ENCODE data around the gene CFAP45.
A peak's percentile ranks its signal among the peaks of the same experiment; 100 is the strongest.

The CFAP45 gene

DNA sequence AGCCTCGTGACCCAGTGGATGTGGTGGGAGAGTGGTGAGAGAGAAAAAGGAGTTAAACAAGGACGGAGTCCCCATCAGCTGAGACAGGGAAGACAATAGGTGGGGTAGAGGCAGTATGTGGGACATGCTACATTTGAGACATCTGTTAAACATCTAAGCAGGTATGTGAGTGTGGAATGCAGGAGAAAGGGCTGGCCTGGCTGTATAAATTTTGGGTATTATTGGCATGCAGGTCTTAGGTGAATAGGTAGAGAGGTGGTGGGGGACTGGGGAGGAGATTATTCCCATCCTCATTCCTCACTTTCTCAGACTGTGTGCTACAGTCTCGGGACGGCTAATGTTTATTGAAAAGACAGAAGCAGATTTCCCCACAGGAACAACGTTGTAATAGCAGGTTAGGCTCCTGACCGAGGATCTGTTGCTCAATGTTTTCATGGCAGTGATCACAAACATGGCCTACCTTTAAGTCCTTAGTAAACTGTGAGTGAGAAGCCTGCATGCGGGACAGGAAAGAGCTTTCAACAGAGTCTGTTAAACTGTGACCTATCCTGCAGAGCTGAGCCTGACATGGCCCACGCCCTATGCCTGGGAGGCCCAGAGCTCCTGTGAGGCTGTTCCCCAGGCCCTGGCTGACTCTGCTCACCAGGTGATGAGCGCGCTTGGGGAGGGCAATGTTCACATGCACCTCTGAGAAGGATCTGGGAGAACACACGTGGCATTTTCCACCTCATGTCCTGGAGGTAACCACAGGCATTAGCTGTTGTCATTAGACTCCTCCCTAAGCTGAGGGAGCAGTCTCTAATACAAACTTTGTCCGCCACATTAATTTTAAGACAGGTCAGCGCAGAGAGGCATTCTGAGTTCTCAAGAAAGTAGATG, 54.0 kb downstream of the CFAP45 start:
- no peak for DNase-seq

GRCh38 chr1:159843459-159843858, 56.5 kb downstream of the CFAP45 start:
- no peak for DNase-seq

DNA sequence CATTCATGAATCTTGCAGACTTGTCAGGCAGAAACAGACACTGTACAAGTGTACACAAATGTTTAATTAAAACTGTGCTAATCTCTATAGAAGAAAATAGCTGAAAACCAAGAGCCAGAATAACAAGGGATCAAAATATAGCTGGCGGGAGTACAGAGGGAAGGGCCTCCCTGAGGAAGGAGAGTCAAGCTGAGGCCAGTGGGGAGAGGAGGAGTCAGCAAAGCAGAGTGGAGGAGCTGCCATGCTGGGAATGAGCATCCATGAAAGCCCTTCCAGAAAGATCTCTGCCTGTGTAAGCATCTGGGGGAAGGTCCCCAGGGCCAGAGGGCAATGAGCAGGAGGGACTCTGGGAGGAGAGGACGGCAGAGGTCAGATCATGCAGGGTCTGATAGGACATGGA, 58.2 kb downstream of the CFAP45 start:
- DNase-seq = no peak

DNA sequence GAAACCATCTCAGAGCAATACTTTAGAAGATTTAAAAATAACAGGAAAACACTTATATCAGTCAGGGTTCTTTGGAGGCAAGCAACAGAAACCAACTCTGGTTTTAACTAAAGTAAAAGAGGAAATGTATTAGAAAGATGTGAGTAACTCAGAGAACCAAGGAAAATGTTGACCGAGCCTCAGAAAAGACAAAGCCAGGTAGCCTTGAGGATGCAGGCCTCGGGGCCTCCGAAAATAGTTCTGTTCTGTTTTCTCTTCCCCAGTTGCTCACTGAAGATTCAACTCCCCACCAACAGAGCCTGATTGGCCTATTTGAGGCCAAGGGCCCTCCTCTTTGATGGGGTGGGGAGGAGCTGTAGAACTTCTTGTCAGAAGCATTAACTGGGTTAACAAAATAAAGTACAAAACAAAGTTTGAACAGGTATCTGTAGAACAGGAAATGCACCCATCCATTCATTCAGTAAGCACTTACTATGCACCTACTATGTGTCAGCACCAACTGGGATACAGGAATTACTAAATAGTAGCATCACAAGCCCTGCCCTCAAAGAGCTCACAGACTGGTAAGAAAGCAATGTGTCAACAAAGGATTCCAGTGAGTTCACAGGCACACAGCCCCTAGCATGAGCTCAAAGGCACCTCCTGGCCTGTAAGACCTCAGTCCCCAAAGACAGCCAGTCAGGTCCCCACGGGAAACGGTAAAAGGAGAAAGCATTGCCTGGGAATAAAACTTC, 60.7 kb downstream of the CFAP45 start:
- DNase-seq = no peak

DNA sequence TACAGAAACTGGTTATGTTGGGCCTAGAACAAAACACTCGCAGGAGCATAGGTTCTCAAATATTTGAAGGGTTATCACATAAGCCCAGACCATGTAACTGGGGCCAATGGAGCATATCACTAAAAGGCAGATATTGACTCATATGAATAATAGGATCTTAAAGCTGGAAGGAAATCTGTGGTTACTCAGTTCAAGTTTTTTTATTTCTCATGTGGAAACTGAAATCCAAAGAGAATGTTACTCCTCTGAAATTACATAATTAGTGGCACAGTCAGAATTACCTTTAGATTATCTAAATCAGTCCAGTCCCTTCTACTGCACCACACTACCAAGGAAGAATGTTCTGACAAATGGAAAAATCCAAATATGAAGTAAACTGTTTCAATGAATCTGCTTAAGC, 61.2 kb downstream of the CFAP45 start:
- DNase-seq = peak; percentile 14

DNA sequence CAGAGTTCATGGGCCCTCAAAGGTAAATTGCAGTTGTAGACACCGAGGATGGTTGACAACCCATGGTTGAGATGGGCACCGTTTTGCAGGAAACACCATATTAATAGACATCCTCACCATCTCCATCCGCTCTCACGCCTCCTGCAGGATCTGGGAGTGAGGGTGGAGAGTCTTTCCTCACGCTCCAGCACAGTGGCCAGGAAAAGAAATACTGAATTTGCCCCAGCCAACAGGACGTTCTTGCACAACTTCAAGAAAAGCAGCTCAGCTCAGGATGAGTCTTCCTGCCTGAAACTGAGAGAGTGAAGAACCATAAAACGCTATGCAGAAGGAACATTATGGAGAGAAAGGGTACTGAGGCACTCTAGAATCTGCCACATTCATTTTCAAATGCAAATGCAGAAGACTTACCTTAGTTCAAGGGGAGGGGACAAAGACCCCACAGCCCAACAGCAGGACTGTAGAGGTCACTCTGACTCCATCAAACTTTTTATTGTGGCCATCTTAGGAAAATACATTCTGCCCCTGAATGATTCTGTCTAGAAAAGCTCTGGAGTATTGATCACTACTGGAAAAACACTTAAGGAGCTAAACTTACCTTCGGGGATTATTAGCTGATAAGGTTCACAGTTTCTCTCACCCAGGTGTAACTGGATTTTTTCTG, 64.0 kb downstream of the CFAP45 start:
- DNase-seq = no peak

DNA sequence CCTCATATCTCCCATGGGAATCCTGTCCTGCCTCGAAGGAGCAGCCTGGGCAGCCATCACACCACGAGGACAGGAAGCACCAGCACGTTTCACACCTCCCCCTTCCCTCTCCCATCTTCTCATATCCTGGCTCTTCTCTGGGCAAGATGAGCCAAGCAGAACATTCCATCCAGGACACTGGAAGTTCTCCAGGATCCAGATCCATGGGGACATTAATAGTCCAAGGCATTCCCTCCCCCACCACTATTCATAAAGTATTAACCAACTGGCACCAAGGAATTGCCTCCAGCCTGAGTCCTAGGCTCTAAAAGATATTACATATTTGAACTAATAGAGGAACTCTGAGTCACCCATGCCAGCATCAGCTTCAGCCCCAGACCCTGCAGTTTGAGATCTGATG, 64.6 kb downstream of the CFAP45 start:
- DNase-seq = no peak

DNA sequence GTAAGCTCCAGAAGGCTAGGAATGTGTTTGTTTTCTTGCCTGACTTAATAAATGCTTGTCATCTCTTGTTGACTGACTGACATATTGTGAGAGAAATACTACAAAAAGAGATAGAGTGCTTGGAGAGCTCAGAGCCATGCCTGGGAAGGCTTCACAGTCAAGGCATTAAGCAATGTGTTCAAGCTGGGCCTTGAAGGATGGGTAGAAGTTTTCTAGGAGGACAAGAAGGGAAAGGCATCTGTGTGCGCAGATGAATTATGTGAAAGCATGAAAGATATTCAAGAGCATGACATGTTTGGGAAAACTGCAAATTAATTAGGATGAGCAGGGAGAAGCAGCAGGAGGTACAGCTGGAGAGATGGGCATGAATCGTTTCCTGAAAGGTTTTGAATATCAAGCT, 67.7 kb downstream of the CFAP45 start:
- no peak for DNase-seq

GRCh38 chr1:159831412-159832141, 68.4 kb downstream of the CFAP45 start:
- no peak for DNase-seq

- DNase-seq = no peak
Observed at GRCh38 chr1:159830722-159831121, 69.2 kb downstream of the CFAP45 start.

GRCh38 chr1:159829822-159830465, 70.0 kb downstream of the CFAP45 start:
- no peak for DNase-seq

GRCh38 chr1:159829273-159829634, 70.7 kb downstream of the CFAP45 start:
- no peak for DNase-seq

GRCh38 chr1:159828581-159829272, 71.2 kb downstream of the CFAP45 start:
- no peak for DNase-seq

DNA sequence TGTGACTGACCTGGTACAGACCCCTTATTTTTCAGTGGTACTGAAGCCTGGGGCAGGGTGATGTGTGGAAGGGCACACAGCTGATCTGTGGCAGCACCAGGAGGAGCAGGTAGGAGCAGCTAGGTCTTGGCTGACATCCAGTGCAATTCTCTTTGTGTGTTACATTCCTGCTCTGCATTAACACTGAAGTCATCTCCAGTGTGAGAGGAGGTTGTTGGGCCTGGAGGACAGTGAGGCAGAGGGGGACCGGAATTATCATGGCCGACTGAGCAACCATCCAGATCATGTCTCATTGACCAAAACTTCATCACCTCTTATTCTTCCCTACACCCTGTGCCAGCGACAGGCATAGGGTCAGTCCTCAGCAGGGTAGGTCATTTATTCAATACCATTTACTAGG, 71.8 kb downstream of the CFAP45 start:
- DNase-seq = no peak

DNA sequence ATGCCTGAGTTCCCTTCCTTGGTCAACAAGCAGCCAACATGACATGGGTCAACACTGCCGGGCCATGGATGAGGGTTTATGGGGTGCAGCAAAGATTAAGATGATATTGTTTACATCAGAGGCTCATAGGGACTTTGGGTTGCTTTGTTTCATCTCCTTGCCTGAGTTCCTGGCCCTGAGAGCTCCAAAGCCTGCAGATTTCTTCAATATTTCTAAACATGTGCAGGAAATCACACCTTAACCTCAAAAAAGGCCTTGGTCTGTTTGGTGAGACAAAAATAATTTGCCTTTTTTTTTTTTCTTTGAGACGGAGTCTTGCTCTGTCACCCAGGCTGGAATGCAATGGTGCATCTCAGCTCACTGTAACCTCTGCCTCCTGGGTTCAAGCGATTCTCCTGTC, 72.4 kb downstream of the CFAP45 start:
- DNase-seq = peak; percentile 54

DNA sequence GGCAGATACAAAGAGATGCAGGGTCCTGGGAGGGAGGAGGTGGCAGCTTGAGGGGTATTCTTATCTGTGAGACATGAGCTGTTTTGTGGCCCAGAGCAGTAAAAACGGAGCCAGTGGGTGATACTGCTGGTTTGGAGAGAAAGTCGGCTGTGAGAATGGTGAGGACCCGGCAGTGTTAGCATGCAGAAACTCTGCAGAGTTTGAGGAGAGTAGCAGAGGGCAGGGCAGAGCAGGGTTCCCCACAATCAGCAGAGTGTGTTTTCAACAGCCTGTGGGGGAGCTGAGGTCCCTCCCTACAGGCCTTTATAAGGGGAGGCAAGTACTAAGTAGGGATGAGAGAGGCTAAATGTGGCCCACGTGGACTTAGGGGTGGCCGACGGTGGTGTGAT, 72.9 kb downstream of the CFAP45 start:
- no peak for DNase-seq

DNA sequence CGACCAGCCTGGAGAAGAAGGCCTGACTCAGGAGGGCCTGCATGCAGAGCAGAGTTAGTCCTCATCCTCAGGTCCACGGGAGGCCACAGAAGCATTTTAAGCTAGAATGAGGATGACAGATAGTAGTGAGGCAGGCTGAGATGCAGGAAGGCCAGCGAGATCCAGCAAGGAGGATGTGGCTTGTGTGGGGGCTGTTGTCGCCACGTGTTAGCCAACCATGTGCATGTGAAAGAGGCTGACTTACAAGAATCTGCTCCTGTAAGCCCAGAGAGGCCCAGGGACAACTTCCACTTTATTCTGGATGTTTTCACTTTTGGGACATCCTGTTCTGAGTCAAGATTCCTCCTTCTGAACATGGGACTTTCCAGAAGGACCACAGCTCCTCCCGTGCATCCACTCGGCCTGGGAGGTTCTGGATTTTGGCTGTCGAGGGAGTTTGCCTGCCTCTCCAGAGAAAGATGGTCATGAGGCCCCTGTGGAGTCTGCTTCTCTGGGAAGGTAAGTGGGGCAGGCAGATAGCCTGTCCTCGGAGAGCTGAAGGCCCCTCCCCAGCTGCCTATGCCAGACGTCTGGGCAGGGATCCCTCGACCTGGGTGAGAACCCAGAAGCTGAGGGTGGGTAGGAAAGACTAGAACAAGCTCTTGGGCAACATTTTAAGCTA, 73.4 kb downstream of the CFAP45 start, which contains the start of gene SLAMF8:
TSS of gene SLAMF8 (plus strand) at position 433 of the 661 bp plus-strand sequence. CDS start at position 459, 26 bp downstream.
- DNase-seq = peak; percentile 81

GRCh38 chr1:159825564-159825963, 74.4 kb downstream of the CFAP45 start:
- peak; percentile 39 for DNase-seq

- no peak for DNase-seq
Observed at GRCh38 chr1:159823406-159823805, 76.6 kb downstream of the CFAP45 start.

Measured in activated CD4-positive, alpha-beta T cell treated with anti-CD3 and anti-CD28 coated beads, Interleukin-10, Interleukin-2, amounts not matched to agents 100 ng/mL and 50 ng/mL, durations not matched to agents 16 hours and 8 hours (primary cell).